Measurements from ENCODE around the gene BCL11A. TPM values are rescaled to one million over a fixed set of nuclear protein-coding genes. Genes with fewer than 3 reads are reported as not detected.
A peak's percentile ranks its signal among the peaks of the same experiment; 100 is the strongest.

Gene BCL11A
- total and polyA plus RNA-seq, 2 experiments from 2014 or later = 57.5 to 77.6 TPM

GRCh38 chr2:60450488-60450887 is 103.0 kb downstream of the BCL11A start:
- Mint-ChIP-seq H3K4me3 (no peak overlapping the region), H3K27me3 (ENCODE audit: insufficient read depth, low read depth, poor library complexity) (peaks cover 6% of the 10 kb centered on the region), H3K4me1 (peaks cover 61% of the 10 kb centered on the region), H3K27ac (no peak overlapping the region), H3K9me3 (no peaks in the 10 kb centered on the region), H3K36me3 (ENCODE audit: low read depth) (no peaks in the 10 kb centered on the region)
- Histone ChIP-seq H3K27me3 (ENCODE audit: insufficient read depth) (no peaks in the 10 kb centered on the region), H3K79me2 (replicated peaks; ENCODE audit: insufficient read depth) (no peaks in the 10 kb centered on the region), H3K4me3 (no peak overlapping the region), H3K36me3 (ENCODE audit: insufficient read depth) (no peaks in the 10 kb centered on the region), H3K4me1 (ENCODE audit: insufficient read depth) (peaks cover 43% of the 10 kb centered on the region), H3F3A (replicated peaks; ENCODE audit: low read depth) (0 out of 2 replicates have a peak, but pooled peaks cover 5% of the 10 kb centered on the region), H3K9me2 (ENCODE audit: insufficient read depth) (no peaks in the 10 kb centered on the region), H3K27ac (ENCODE audit: low read depth) (0 out of 2 replicates have a peak overlapping the region, but pooled peaks have one; percentile 23), H3K4me2 (no peak overlapping the region), H4K20me1 (replicated peaks; ENCODE audit: insufficient read depth) (no peaks in the 10 kb centered on the region), H2AFZ (no peak overlapping the region)
- ATAC-seq (no peak), DNase-seq (ENCODE audit: low spot score) (no peak)
- TF ChIP-seq EZH2phosphoT487 (IDR thresholded peaks at IDR 0.05; ENCODE audit: unreplicated experiment) (no peak), REST (IDR thresholded peaks at IDR 0.05; ENCODE audit: unreplicated experiment) (no peak), CREB1 (CRISPR knock-in tag; IDR thresholded peaks at IDR 0.05; ENCODE audit: low read depth) (no peak), EZH2 (IDR thresholded peaks at IDR 0.05; ENCODE audit: low read depth, unreplicated experiment) (no peak), POLR2AphosphoS5 (IDR thresholded peaks at IDR 0.05; ENCODE audit: low read depth) (no peak), ZNF331 (CRISPR knock-in tag; IDR thresholded peaks at IDR 0.05; ENCODE audit: low read depth) (no peak), STAT1 (IDR thresholded peaks at IDR 0.05; ENCODE audit: unreplicated experiment) (no peak), ETS1 (IDR thresholded peaks at IDR 0.05) (no peak), CTCF (conservative IDR thresholded peaks at IDR 0.05; ENCODE audit: low read depth in 2 of 2) (no peak), JUNB (IDR thresholded peaks at IDR 0.05; ENCODE audit: unreplicated experiment) (no peak), ZNF114 (CRISPR knock-in tag; IDR thresholded peaks at IDR 0.05) (no peak), ZNF462 (CRISPR knock-in tag; IDR thresholded peaks at IDR 0.05) (no peak), NANOG (IDR thresholded peaks at IDR 0.05; ENCODE audit: borderline replicate concordance) (no peak)

All from GM23338 (cell line).